Limb (tissue), 2 donors: ENCODE data around the gene HEYL.
"Not testable (repeated sequence)": the region's sequence is repeated elsewhere in the genome, so short reads cannot be mapped to it uniquely, and the experiment has no call there.

Experiments used
- DNase-seq, 2 donors: peaks; one replicate each; pipeline ENCODE4 v3.0.0-alpha.2; 2016; ENCODE audit errors: extremely low spot score in 2 of 2

Gene HEYL

GRCh38 chr1:39608921-39609320, 30.5 kb downstream of the HEYL start:
- no peak for DNase-seq

GRCh38 chr1:39603677-39604076, 35.8 kb downstream of the HEYL start:
- not testable (repeated sequence) for DNase-seq

- DNase-seq, result not testable (repeated sequence)
Observed at GRCh38 chr1:39601667-39602255, 37.7 kb downstream of the HEYL start.

GRCh38 chr1:39596163-39596562, 43.3 kb downstream of the HEYL start:
- no peak for DNase-seq

- DNase-seq, result no peak
Observed at GRCh38 chr1:39593386-39593785, 46.1 kb downstream of the HEYL start.

GRCh38 chr1:39592069-39592468, 47.4 kb downstream of the HEYL start:
- DNase-seq, result no peak

GRCh38 chr1:39590546-39590945, 48.9 kb downstream of the HEYL start:
- DNase-seq, result no peak

GRCh38 chr1:39585933-39586332, 53.5 kb downstream of the HEYL start:
- DNase-seq, result no peak

- DNase-seq, result peak in 1 of 2 donors; percentile 66
Observed at GRCh38 chr1:39576016-39576657, 63.3 kb downstream of the HEYL start.

- peak in 1 of 2 donors; percentile 66 for DNase-seq
Observed at GRCh38 chr1:39575191-39576015, 64.0 kb downstream of the HEYL start.

- DNase-seq, result no peak
Observed at GRCh38 chr1:39574646-39575045, 64.8 kb downstream of the HEYL start.
